H9 (cell line): Measurements from ENCODE around the gene ARHGAP31. TPM values are rescaled to one million over a fixed set of nuclear protein-coding genes. Genes with fewer than 3 reads are reported as not detected.

Source experiments
- DNase-seq: peaks from one replicate; pipeline ENCODE4 v3.0.0-alpha.2; 2017
- H2AFZ ChIP-seq: one replicate; pipeline ENCODE4 v1.6.1; 2013; ENCODE audit warnings: mild to moderate bottlenecking, low read length, control low read depth, moderate library complexity
- H2AK5ac ChIP-seq: 2 replicates; pipeline ENCODE4 v1.6.1; 2013; ENCODE audit warnings: low read length, control low read depth, mixed read lengths; ENCODE audit not compliant: insufficient read length
- H2BK120ac ChIP-seq: one replicate; pipeline ENCODE4 v1.6.1; 2013; ENCODE audit warnings: low read depth, mild to moderate bottlenecking, low read length, control low read depth, inconsistent platforms; ENCODE audit not compliant: poor library complexity, severe bottlenecking
- H2BK12ac ChIP-seq: 2 replicates; pipeline ENCODE4 v1.6.1; 2013; ENCODE audit warnings: low read length, control low read depth, mixed read lengths, low read depth; ENCODE audit not compliant: insufficient read length
- H2BK15ac ChIP-seq: 2 replicates; pipeline ENCODE4 v1.6.1; 2013; ENCODE audit warnings: low read depth, low read length, control low read depth
- H2BK20ac ChIP-seq: one replicate; pipeline ENCODE4 v1.6.1; 2013; ENCODE audit warnings: low read depth, mild to moderate bottlenecking, low read length, control low read depth, inconsistent platforms; ENCODE audit not compliant: poor library complexity, severe bottlenecking
- H2BK5ac ChIP-seq: 2 replicates; pipeline ENCODE4 v1.6.1; 2013; ENCODE audit warnings: low read length, control low read depth, mixed read lengths; ENCODE audit not compliant: insufficient read length
- H3K14ac ChIP-seq: 2 replicates; pipeline ENCODE4 v1.6.1; 2013; ENCODE audit warnings: low read length, control low read depth; ENCODE audit not compliant: insufficient read depth
- H3K18ac ChIP-seq: 2 replicates; pipeline ENCODE4 v1.6.1; 2013; ENCODE audit warnings: low read depth, mild to moderate bottlenecking, mixed read lengths, low read length, control low read depth; ENCODE audit not compliant: insufficient read length
- H3K23ac ChIP-seq: 2 replicates; pipeline ENCODE4 v1.6.1; 2013; ENCODE audit warnings: low read length, control low read depth, mixed read lengths, low read depth; ENCODE audit not compliant: insufficient read length
- H3K23me2 ChIP-seq: 2 replicates; pipeline ENCODE4 v1.6.1; 2013; ENCODE audit warnings: low read depth, mild to moderate bottlenecking, mixed read lengths, low read length, control low read depth; ENCODE audit not compliant: insufficient read length, poor library complexity, severe bottlenecking
- H3K27ac ChIP-seq: 2 replicates; pipeline ENCODE4 v1.5.1; 2013; ENCODE audit warnings: low read length, control low read depth, mixed read lengths, low read depth; ENCODE audit not compliant: insufficient read length
- H3K27me3 ChIP-seq: 2 replicates; pipeline ENCODE4 v1.6.1; 2013; ENCODE audit warnings: low read length, control low read depth, inconsistent platforms; ENCODE audit not compliant: insufficient read depth
- H3K4ac ChIP-seq: 2 replicates; pipeline ENCODE4 v1.6.1; 2013; ENCODE audit warnings: low read depth, mild to moderate bottlenecking, control low read depth, inconsistent platforms, low read length, moderate library complexity
- H3K4me1 ChIP-seq: 2 replicates; pipeline ENCODE4 v1.6.1; 2013; ENCODE audit warnings: low read length, control low read depth, inconsistent platforms; ENCODE audit not compliant: insufficient read depth
- H3K4me2 ChIP-seq: 2 replicates; pipeline ENCODE4 v1.6.1; 2013; ENCODE audit warnings: low read length, control low read depth, mixed read lengths; ENCODE audit not compliant: insufficient read length, insufficient read depth
- H3K56ac ChIP-seq: 2 replicates; pipeline ENCODE4 v1.6.1; 2013; ENCODE audit warnings: low read depth, mild to moderate bottlenecking, mixed read lengths, low read length, control low read depth; ENCODE audit not compliant: insufficient read length
- H3K79me1 ChIP-seq: 2 replicates; pipeline ENCODE4 v1.6.1; 2013; ENCODE audit warnings: low read depth, mild to moderate bottlenecking, moderate library complexity, low read length, control low read depth, inconsistent platforms; ENCODE audit not compliant: insufficient read depth, poor library complexity, severe bottlenecking
- H3K79me2 ChIP-seq: 2 replicates; pipeline ENCODE4 v1.6.1; 2013; ENCODE audit warnings: low read length, control low read depth, inconsistent platforms; ENCODE audit not compliant: insufficient read depth
- H3K9ac ChIP-seq: 2 replicates; pipeline ENCODE4 v1.6.1; 2013; ENCODE audit warnings: low read length, control low read depth, mixed read lengths; ENCODE audit not compliant: insufficient read length; ENCODE audit errors: extremely low read depth
- H3K9me3 ChIP-seq: one replicate; pipeline ENCODE4 v1.6.1; 2013; ENCODE audit warnings: low read depth, low read length, inconsistent platforms; ENCODE audit not compliant: control insufficient read depth
- H3T11ph ChIP-seq: one replicate; pipeline ENCODE4 v1.6.1; 2013; ENCODE audit warnings: mild to moderate bottlenecking, low read length, control low read depth, inconsistent platforms
- H4K20me1 ChIP-seq: one replicate; pipeline ENCODE4 v1.6.1; 2013; ENCODE audit not compliant: control insufficient read depth, insufficient read length, insufficient read depth
- H4K5ac ChIP-seq: 2 replicates; pipeline ENCODE4 v1.6.1; 2013; ENCODE audit warnings: low read depth, mild to moderate bottlenecking, mixed read lengths, low read length, control low read depth; ENCODE audit not compliant: insufficient read length
- H4K8ac ChIP-seq: replicated peaks from 2 replicates; pipeline ENCODE4 v1.6.1; 2013; ENCODE audit warnings: low read length, control low read depth, mixed read lengths, low read depth; ENCODE audit not compliant: insufficient read length
- H4K91ac ChIP-seq: 2 replicates; pipeline ENCODE4 v1.6.1; 2013; ENCODE audit warnings: low read depth, mild to moderate bottlenecking, moderate library complexity, mixed read lengths, low read length, control low read depth; ENCODE audit not compliant: insufficient read length
- H3K27ac Mint-ChIP-seq, 3 experiments: 2 replicates in 2 of 3; 3 replicates in 1 of 3; pipeline ENCODE4 v1.8.0; 2020 to 2021; ENCODE audit warnings: mixed read lengths in 3 of 3, mild to moderate bottlenecking in 1 of 3, moderate library complexity in 1 of 3
- H3K27me3 Mint-ChIP-seq: 2 replicates; pipeline ENCODE4 v1.8.0; 2021; ENCODE audit warnings: low read depth, mild to moderate bottlenecking, moderate library complexity, mixed read lengths
- H3K36me3 Mint-ChIP-seq, 3 experiments: 2 replicates in 2 of 3; 3 replicates in 1 of 3; pipeline ENCODE4 v1.8.0; 2020 to 2021; ENCODE audit warnings: low read depth in 3 of 3, mixed read lengths in 3 of 3; ENCODE audit not compliant: insufficient read depth in 1 of 3
- H3K4me1 Mint-ChIP-seq, 2 experiments: 2 replicates each; pipeline ENCODE4 v1.8.0; 2020; ENCODE audit warnings: mixed read lengths in 2 of 2
- H3K4me3 Mint-ChIP-seq, 2 experiments: 2 replicates in 1 of 2; 3 replicates in 1 of 2; pipeline ENCODE4 v1.8.0; 2020 to 2021; ENCODE audit warnings: mild to moderate bottlenecking in 2 of 2, mixed read lengths in 2 of 2, moderate library complexity in 1 of 2
- H3K9me3 Mint-ChIP-seq, 2 experiments: 2 replicates in 1 of 2; 3 replicates in 1 of 2; pipeline ENCODE4 v1.8.0; 2020; ENCODE audit warnings: mild to moderate bottlenecking in 2 of 2, mixed read lengths in 2 of 2, moderate library complexity in 1 of 2
- CTCF ChIP-seq: fragments of 200-600 bp; sonication (generic); conservative IDR thresholded peaks from 3 replicates; pipeline ENCODE4 v1.8.0; 2021; ENCODE audit warnings: antibody characterized with exemption, mild to moderate bottlenecking
- WGBS: extraction: QIAGEN DNeasy Blood & Tissue Kit; methylation state at CpG from one replicate; pipeline ENCODE4 v1.1.7; 2013; ENCODE audit warnings: missing lambda C conversion rate, low lambda C conversion rate, mixed read lengths; ENCODE audit not compliant: insufficient read length; ENCODE audit errors: extremely low coverage; 5-methylcytosine and 5-hydroxymethylcytosine counted together
- total RNA-seq: library from RNA; stranded (reverse); gene quantifications from 2 replicates; pipeline ENCODE4 v1.2.1, GENCODE V29; 2021

Gene ARHGAP31
- total RNA-seq, 1 experiment from 2014 or later: 2.2 TPM

- DNase-seq: no peak
- H3K27ac ChIP-seq: no peak overlapping the region
- H2AK5ac ChIP-seq: no peak overlapping the region
- WGBS: no CpG with 5 or more reads among the region's 6 CpGs
- no peak overlapping the region for H4K91ac ChIP-seq
- no peak overlapping the region for H3T11ph ChIP-seq
- Mint-ChIP-seq H3K36me3 (peaks cover 38 to 69% (median 65%) of the 10 kb centered on the region in 3 experiments), H3K27ac (no peak overlapping the region), H3K9me3 (no peaks in the 10 kb centered on the region), H3K4me1 (no peaks in the 10 kb centered on the region), H3K4me3 (no peak overlapping the region), H3K27me3 (no peaks in the 10 kb centered on the region)
- H2BK20ac ChIP-seq: no peak overlapping the region
- H2BK12ac ChIP-seq: no peak overlapping the region
- no peak overlapping the region for H4K8ac ChIP-seq
- no peak overlapping the region for H3K18ac ChIP-seq
- no peak overlapping the region for H3K56ac ChIP-seq
- no peak overlapping the region for H4K5ac ChIP-seq
- H3K4me2 ChIP-seq: no peak overlapping the region
- no peak overlapping the region for H3K9ac ChIP-seq
- no peaks in the 10 kb centered on the region for H3K9me3 ChIP-seq
- H3K14ac ChIP-seq: no peak overlapping the region
- no peaks in the 10 kb centered on the region for H3K79me2 ChIP-seq
- H2BK5ac ChIP-seq: no peak overlapping the region
- H3K79me1 ChIP-seq: no peaks in the 10 kb centered on the region
- no peak for TF ChIP-seq CTCF
- H3K4ac ChIP-seq: no peak overlapping the region
- no peaks in the 10 kb centered on the region for H3K23me2 ChIP-seq
- no peaks in the 10 kb centered on the region for H3K27me3 ChIP-seq
- no peak overlapping the region for H2BK120ac ChIP-seq
- no peak overlapping the region for H2AFZ ChIP-seq
- H4K20me1 ChIP-seq: no peaks in the 10 kb centered on the region
- no peaks in the 10 kb centered on the region for H3K4me1 ChIP-seq
- no peak overlapping the region for H2BK15ac ChIP-seq
- no peak overlapping the region for H3K23ac ChIP-seq
These were observed 143.6 kb downstream of the ARHGAP31 start for GRCh38 chr3:119437691-119438258.
